Measurements from ENCODE around the gene GNAI1.
"Not testable (repeated sequence)": the region's sequence is repeated elsewhere in the genome, so short reads cannot be mapped to it uniquely, and the experiment has no call there.

The GNAI1 gene

GRCh38 chr7:80154656-80155333 is 20.2 kb downstream of the GNAI1 start:
- no peak for TF ChIP-seq CTCF (IDR thresholded peaks at IDR 0.05; ENCODE audit: low read depth, low read length)
- Histone ChIP-seq H3K27ac (no peak overlapping the region), H3K4me3 (ENCODE audit: low read depth, low read length) (no peak overlapping the region), H3K36me3 (no peaks in the 10 kb centered on the region), H3K27me3 (ENCODE audit: insufficient read depth, low read depth, severe bottlenecking) (no peaks in the 10 kb centered on the region), H3K9me3 (ENCODE audit: severe bottlenecking) (no peaks in the 10 kb centered on the region)
- no peak for DNase-seq

GRCh38 chr7:80155374-80155773 is 20.7 kb downstream of the GNAI1 start:
- H3K36me3 ChIP-seq: no peaks in the 10 kb centered on the region
- TF ChIP-seq CTCF (IDR thresholded peaks at IDR 0.05; ENCODE audit: low read depth, low read length): no peak

GRCh38 chr7:80157770-80158169 is 23.1 kb downstream of the GNAI1 start:
- not testable (repeated sequence) for DNase-seq; H3K4me3 ChIP-seq (ENCODE audit: low read depth, low read length); H3K9me3 ChIP-seq (ENCODE audit: severe bottlenecking); H3K36me3 ChIP-seq; H3K27me3 ChIP-seq (ENCODE audit: insufficient read depth, low read depth, severe bottlenecking); H3K27ac ChIP-seq

More at GRCh38 chr7:80155374-80155773, 20.7 kb downstream of the GNAI1 start:
- Histone ChIP-seq H3K4me3 (ENCODE audit: low read depth, low read length) (no peak overlapping the region), H3K27ac (no peak overlapping the region), H3K9me3 (ENCODE audit: severe bottlenecking) (no peaks in the 10 kb centered on the region), H3K27me3 (ENCODE audit: insufficient read depth, low read depth, severe bottlenecking) (no peaks in the 10 kb centered on the region)
- DNase-seq: no peak

- DNase-seq: no peak
- no peak overlapping the region for H3K27ac ChIP-seq
- H3K4me3 ChIP-seq (ENCODE audit: low read depth, low read length): no peak overlapping the region
- TF ChIP-seq CTCF (IDR thresholded peaks at IDR 0.05; ENCODE audit: low read depth, low read length): no peak
- H3K36me3 ChIP-seq: no peaks in the 10 kb centered on the region
- no peaks in the 10 kb centered on the region for H3K9me3 ChIP-seq (ENCODE audit: severe bottlenecking)
- no peaks in the 10 kb centered on the region for H3K27me3 ChIP-seq (ENCODE audit: insufficient read depth, low read depth, severe bottlenecking)
Observed at GRCh38 chr7:80159802-80160201, 25.2 kb downstream of the GNAI1 start.

- no peak for TF ChIP-seq CTCF (IDR thresholded peaks at IDR 0.05; ENCODE audit: low read depth, low read length)
- no peaks in the 10 kb centered on the region for H3K27me3 ChIP-seq (ENCODE audit: insufficient read depth, low read depth, severe bottlenecking)
- no peak for DNase-seq
- no peaks in the 10 kb centered on the region for H3K9me3 ChIP-seq (ENCODE audit: severe bottlenecking)
- no peak overlapping the region for H3K27ac ChIP-seq
- H3K4me3 ChIP-seq (ENCODE audit: low read depth, low read length): no peak overlapping the region
- H3K36me3 ChIP-seq: no peaks in the 10 kb centered on the region
Observed at GRCh38 chr7:80161466-80161865, 26.8 kb downstream of the GNAI1 start.

GRCh38 chr7:80165177-80165576 is 30.5 kb downstream of the GNAI1 start:
- no peak for TF ChIP-seq CTCF (IDR thresholded peaks at IDR 0.05; ENCODE audit: low read depth, low read length)
- no peak overlapping the region for H3K27ac ChIP-seq
- H3K9me3 ChIP-seq (ENCODE audit: severe bottlenecking): no peaks in the 10 kb centered on the region
- H3K36me3 ChIP-seq: no peaks in the 10 kb centered on the region
- DNase-seq: no peak
- no peaks in the 10 kb centered on the region for H3K27me3 ChIP-seq (ENCODE audit: insufficient read depth, low read depth, severe bottlenecking)
- H3K4me3 ChIP-seq (ENCODE audit: low read depth, low read length): no peak overlapping the region

All from WERI-Rb-1 (cell line).